Stimulated activated naive CD8-positive, alpha-beta T cell treated with anti-CD3 and anti-CD28 coated beads, Interleukin-15, Interleukin-2, amounts not matched to agents 100 ng/mL and 50 ng/mL, for 24 hours (primary cell): ENCODE measurements around the gene SSTR1.
A peak's percentile ranks its signal among the peaks of the same experiment; 100 is the strongest.

Experiments used
- H3K27ac Mint-ChIP-seq: one replicate; pipeline ENCODE4 v1.8.0; 2021; ENCODE audit warnings: mild to moderate bottlenecking, mixed read lengths
- H3K27me3 Mint-ChIP-seq: one replicate; pipeline ENCODE4 v1.8.0; 2021; ENCODE audit warnings: mixed read lengths
- H3K36me3 Mint-ChIP-seq: one replicate; pipeline ENCODE4 v1.8.0; 2021; ENCODE audit warnings: low read depth, mixed read lengths
- H3K4me1 Mint-ChIP-seq: one replicate; pipeline ENCODE4 v1.8.0; 2021; ENCODE audit warnings: low read depth, mixed read lengths
- H3K4me3 Mint-ChIP-seq: one replicate; pipeline ENCODE4 v1.8.0; 2021; ENCODE audit warnings: mild to moderate bottlenecking, mixed read lengths
- H3K9me3 Mint-ChIP-seq: one replicate; pipeline ENCODE4 v1.8.0; 2021; ENCODE audit warnings: mixed read lengths

The SSTR1 gene

DNA sequence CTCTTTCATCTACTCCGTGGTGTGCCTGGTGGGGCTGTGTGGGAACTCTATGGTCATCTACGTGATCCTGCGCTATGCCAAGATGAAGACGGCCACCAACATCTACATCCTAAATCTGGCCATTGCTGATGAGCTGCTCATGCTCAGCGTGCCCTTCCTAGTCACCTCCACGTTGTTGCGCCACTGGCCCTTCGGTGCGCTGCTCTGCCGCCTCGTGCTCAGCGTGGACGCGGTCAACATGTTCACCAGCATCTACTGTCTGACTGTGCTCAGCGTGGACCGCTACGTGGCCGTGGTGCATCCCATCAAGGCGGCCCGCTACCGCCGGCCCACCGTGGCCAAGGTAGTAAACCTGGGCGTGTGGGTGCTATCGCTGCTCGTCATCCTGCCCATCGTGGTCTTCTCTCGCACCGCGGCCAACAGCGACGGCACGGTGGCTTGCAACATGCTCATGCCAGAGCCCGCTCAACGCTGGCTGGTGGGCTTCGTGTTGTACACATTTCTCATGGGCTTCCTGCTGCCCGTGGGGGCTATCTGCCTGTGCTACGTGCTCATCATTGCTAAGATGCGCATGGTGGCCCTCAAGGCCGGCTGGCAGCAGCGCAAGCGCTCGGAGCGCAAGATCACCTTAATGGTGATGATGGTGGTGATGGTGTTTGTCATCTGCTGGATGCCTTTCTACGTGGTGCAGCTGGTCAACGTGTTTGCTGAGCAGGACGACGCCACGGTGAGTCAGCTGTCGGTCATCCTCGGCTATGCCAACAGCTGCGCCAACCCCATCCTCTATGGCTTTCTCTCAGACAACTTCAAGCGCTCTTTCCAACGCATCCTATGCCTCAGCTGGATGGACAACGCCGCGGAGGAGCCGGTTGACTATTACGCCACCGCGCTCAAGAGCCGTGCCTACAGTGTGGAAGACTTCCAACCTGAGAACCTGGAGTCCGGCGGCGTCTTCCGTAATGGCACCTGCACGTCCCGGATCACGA is 2.2 kb downstream of the SSTR1 start:
- no peak overlapping the region for H3K27ac Mint-ChIP-seq
- peaks cover 18% of the 10 kb centered on the region for H3K4me1 Mint-ChIP-seq
- H3K27me3 Mint-ChIP-seq, result peaks cover 71% of the 10 kb centered on the region
- no peaks in the 10 kb centered on the region for H3K36me3 Mint-ChIP-seq
- peak overlapping the region; percentile 55 for H3K4me3 Mint-ChIP-seq
- H3K9me3 Mint-ChIP-seq, result no peaks in the 10 kb centered on the region

- Mint-ChIP-seq H3K9me3 (no peaks in the 10 kb centered on the region), H3K27me3 (peaks cover 71% of the 10 kb centered on the region), H3K4me3 (peak overlapping the region; percentile 55), H3K27ac (no peak overlapping the region), H3K4me1 (peaks cover 18% of the 10 kb centered on the region), H3K36me3 (no peaks in the 10 kb centered on the region)
Observed at GRCh38 chr14:38210587-38211216, 3.0 kb downstream of the SSTR1 start.

- Mint-ChIP-seq H3K36me3 (no peaks in the 10 kb centered on the region), H3K27me3 (peaks cover 72% of the 10 kb centered on the region), H3K4me3 (no peak overlapping the region), H3K4me1 (peaks cover 18% of the 10 kb centered on the region), H3K27ac (no peak overlapping the region), H3K9me3 (no peaks in the 10 kb centered on the region)
Observed at GRCh38 chr14:38211255-38211735, 3.6 kb downstream of the SSTR1 start.

- H3K4me3 Mint-ChIP-seq, result no peak overlapping the region
- peaks cover 18% of the 10 kb centered on the region for H3K4me1 Mint-ChIP-seq
- no peaks in the 10 kb centered on the region for H3K36me3 Mint-ChIP-seq
- H3K27me3 Mint-ChIP-seq, result peaks cover 73% of the 10 kb centered on the region
- no peaks in the 10 kb centered on the region for H3K9me3 Mint-ChIP-seq
- H3K27ac Mint-ChIP-seq, result no peak overlapping the region
Observed at GRCh38 chr14:38212111-38212510, 4.4 kb downstream of the SSTR1 start.

DNA sequence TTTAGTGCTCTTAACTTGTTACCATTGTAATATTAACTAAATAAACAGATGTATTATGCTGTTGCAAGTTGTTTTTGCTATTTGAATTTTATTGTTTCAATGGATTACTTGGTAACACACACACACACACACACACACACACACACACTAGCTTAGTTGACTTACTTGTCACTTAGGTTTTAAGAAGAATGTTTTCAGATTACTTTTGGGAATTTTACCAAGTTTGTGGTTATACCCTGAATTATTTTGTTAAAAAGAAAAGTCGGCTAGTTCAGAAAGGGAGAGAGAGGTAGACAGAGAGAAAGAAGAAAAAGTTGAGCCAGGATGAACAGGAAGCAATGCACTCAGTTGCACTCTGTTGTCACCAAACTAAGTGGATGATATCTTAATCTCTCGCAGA is 5.3 kb downstream of the SSTR1 start:
- H3K27ac Mint-ChIP-seq, result no peak overlapping the region
- peaks cover 18% of the 10 kb centered on the region for H3K4me1 Mint-ChIP-seq
- H3K36me3 Mint-ChIP-seq, result no peaks in the 10 kb centered on the region
- H3K9me3 Mint-ChIP-seq, result no peaks in the 10 kb centered on the region
- no peak overlapping the region for H3K4me3 Mint-ChIP-seq
- H3K27me3 Mint-ChIP-seq, result peaks cover 67% of the 10 kb centered on the region

DNA sequence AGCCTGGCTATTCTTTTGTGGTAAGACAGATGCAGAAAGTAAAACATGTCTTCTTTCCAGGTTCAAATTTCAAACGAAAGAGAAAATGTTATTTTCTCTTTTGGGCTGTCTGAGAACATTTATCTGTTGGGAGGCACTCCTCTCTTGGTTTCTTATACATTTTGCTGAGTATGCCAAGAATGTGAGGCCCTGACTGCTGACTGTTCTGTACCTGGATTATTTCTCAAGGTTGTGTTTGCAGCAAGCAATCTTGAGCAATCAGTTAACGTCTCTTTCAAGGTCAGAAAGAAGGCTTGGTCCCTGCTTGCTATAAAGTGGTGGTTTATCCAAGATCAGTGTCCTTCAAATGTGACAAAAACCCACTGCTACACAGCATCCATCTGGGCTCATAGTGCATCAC is 9.8 kb downstream of the SSTR1 start:
- Mint-ChIP-seq H3K4me3 (no peak overlapping the region), H3K36me3 (no peaks in the 10 kb centered on the region), H3K27me3 (peaks cover 33% of the 10 kb centered on the region), H3K4me1 (no peaks in the 10 kb centered on the region), H3K27ac (no peak overlapping the region), H3K9me3 (no peaks in the 10 kb centered on the region)

DNA sequence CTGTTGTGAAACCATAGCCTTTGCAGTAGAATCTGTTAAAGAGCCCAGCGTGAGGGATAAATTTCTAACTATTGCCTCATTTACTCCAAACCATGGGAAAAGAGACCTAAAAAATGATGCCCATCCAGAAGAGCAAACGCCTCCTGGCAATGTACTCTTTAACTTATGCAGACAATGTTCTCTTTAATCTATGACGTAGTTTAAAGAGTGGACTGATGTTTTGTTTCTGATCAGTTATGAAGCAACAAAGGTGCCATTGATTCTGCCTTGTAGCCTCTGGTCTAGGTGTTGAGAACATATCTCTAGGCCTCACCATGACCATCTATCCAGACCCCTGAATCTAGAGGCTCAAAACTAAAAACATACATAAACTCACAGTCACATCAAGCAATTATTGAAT is 13.4 kb downstream of the SSTR1 start:
- H3K4me1 Mint-ChIP-seq, result no peaks in the 10 kb centered on the region
- H3K27ac Mint-ChIP-seq, result no peak overlapping the region
- no peak overlapping the region for H3K4me3 Mint-ChIP-seq
- peaks cover 21% of the 10 kb centered on the region for H3K27me3 Mint-ChIP-seq
- H3K36me3 Mint-ChIP-seq, result no peaks in the 10 kb centered on the region
- H3K9me3 Mint-ChIP-seq, result no peaks in the 10 kb centered on the region

GRCh38 chr14:38224338-38224737 is 16.6 kb downstream of the SSTR1 start:
- Mint-ChIP-seq H3K4me3 (no peak overlapping the region), H3K36me3 (no peaks in the 10 kb centered on the region), H3K4me1 (no peaks in the 10 kb centered on the region), H3K27me3 (peaks cover 11% of the 10 kb centered on the region), H3K9me3 (no peaks in the 10 kb centered on the region), H3K27ac (no peak overlapping the region)

DNA sequence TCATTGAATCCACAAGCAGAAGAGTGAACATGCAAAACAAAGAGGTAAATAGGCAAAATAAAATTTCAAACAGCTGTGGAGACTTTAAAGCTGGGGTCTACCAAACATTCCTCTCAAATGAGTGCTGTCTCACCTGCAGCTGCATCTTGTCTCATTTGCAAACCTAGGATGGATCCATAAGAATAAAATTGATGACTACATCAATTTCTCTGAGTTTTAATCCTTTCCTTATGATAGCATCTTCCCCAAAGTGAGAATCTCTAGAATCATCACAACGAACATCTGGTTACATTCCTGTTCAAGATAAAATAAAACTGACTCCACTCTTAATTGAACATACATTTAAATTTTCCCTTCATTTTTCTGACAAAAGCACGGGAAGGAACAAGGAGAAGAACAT is 18.2 kb downstream of the SSTR1 start:
- Mint-ChIP-seq H3K27ac (no peak overlapping the region), H3K4me1 (no peaks in the 10 kb centered on the region), H3K9me3 (no peaks in the 10 kb centered on the region), H3K27me3 (peaks cover 11% of the 10 kb centered on the region), H3K36me3 (no peaks in the 10 kb centered on the region), H3K4me3 (no peak overlapping the region)

GRCh38 chr14:38226366-38226765 is 18.7 kb downstream of the SSTR1 start:
- Mint-ChIP-seq H3K4me1 (no peaks in the 10 kb centered on the region), H3K9me3 (no peaks in the 10 kb centered on the region), H3K4me3 (no peak overlapping the region), H3K27me3 (peaks cover 11% of the 10 kb centered on the region), H3K27ac (no peak overlapping the region), H3K36me3 (no peaks in the 10 kb centered on the region)

DNA sequence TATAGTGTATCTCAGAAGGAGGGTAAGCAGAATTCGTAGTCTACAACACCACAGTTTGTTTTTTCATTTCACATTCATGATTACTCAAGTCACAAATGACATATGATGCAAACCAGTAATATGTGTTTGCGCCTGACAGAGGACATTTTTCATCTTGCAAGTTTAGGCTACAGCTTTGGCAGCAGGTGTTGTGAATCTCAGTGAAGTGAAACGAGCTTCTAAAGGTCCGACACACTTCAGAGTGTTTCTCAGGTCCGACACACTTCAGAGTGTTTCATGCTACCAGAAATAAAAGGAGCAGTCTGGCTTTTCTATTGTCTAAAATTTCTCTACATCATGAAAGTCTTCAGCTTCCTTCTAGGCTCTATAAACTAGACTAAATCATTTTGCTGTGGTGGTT is 25.5 kb downstream of the SSTR1 start:
- H3K4me3 Mint-ChIP-seq, result no peak overlapping the region
- no peak overlapping the region for H3K27ac Mint-ChIP-seq
- no peaks in the 10 kb centered on the region for H3K9me3 Mint-ChIP-seq
- no peaks in the 10 kb centered on the region for H3K36me3 Mint-ChIP-seq
- no peaks in the 10 kb centered on the region for H3K4me1 Mint-ChIP-seq
- H3K27me3 Mint-ChIP-seq, result peaks cover 4% of the 10 kb centered on the region

DNA sequence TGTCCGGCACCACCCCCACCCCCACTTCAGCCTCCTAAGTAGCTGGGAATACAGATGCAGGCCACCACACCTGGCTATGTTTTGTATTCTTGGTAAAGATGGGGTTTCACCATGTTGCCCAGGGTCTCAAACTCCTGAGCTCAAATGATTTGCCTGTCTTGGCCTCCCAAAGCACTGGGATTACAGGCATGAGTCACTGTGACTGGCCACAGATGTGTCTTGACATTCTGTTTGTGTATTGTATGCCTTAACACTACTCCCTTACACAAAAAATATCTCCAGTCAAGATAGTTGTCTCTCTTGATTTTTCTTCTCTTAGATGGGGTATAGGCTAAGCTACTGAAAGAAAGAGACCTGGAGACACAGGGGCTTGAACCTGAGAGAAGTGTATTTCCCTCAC is 30.6 kb downstream of the SSTR1 start:
- Mint-ChIP-seq H3K27me3 (peaks cover 8% of the 10 kb centered on the region), H3K36me3 (no peaks in the 10 kb centered on the region), H3K4me3 (no peak overlapping the region), H3K27ac (no peak overlapping the region), H3K4me1 (no peaks in the 10 kb centered on the region), H3K9me3 (no peaks in the 10 kb centered on the region)

DNA sequence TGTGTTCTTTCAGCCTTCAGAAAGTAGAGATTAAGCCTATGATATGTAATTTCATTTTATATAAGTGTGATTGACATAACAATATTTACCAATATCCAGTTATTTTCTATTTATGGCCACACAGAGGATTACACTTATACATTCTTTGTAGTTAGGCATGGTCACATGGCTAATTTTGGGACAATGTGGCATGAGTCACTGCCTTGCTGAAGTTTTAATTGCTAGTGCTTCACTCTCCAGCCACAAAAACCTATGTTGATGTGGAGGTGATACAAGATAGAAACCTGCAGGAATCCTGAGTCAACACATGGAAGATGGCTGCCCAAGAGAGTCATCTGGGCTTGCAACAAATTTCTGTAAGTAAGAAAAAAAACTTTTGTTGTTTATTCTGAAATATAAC is 31.2 kb downstream of the SSTR1 start:
- Mint-ChIP-seq H3K36me3 (no peaks in the 10 kb centered on the region), H3K4me3 (no peak overlapping the region), H3K27me3 (peaks cover 8% of the 10 kb centered on the region), H3K9me3 (no peaks in the 10 kb centered on the region), H3K27ac (no peak overlapping the region), H3K4me1 (no peaks in the 10 kb centered on the region)

DNA sequence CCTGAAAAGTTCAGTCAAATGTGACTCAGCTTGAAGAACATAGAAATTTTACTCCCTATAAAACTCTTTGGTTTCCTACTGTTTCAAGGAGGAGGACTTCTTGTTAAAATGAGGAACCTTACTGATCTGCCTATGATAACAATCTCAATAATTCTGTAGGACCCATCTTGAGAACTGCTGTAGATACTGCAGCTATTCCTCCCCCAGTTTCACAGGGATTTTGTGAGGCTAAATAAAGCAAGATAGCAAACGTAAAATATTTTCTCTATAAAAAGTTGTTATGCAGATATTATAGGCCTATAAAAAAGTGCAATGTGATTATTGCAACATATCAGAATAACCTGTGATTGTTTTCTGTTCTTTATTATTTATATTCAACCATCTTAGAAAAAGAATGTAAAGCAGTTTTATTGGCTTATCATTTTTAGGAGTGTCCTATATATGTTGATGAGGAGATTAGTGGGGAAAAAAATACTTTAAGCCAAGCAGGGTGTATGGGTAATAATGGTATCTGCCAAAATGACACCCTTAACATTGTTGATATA is 36.1 kb downstream of the SSTR1 start:
- no peak overlapping the region for H3K4me3 Mint-ChIP-seq

DNA sequence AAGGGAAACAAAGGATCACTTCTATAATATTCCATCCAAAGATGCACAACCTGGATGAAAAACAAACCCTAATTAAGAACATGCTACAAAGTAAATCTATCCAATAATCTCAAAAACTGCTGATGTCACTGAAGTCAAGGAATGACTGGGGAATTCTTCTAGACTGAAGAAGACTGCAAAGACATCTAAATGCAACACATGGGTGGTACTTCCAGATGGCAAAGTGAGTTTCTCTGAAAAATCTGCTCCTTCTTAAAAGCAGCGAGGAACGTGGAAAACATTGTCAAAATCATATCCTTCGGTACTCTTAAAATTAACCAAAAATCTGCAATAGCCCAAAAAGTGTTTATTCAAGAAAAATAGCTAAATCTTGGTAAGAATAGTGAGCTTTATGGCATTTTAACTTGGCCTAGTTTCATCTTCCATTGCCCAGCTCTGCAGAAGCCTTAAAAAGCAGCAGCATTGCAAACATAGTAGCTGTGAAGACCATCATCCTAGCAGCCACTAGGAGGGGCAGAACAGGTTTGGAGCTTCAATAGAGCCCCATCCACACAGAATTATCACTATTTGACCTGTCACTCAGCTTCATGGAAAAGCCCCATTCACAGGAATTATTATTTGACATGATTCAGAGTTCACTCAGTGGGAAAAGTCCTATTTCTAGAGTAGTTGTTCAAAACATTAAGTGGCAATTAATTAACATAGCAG is 40.8 kb downstream of the SSTR1 start:
- H3K27me3 Mint-ChIP-seq, result peaks cover 5% of the 10 kb centered on the region

More for the DNA sequence above, 36.1 kb downstream of the SSTR1 start:
- no peaks in the 10 kb centered on the region for H3K4me1 Mint-ChIP-seq
- H3K9me3 Mint-ChIP-seq, result no peaks in the 10 kb centered on the region
- no peak overlapping the region for H3K27ac Mint-ChIP-seq
- peaks cover 8% of the 10 kb centered on the region for H3K27me3 Mint-ChIP-seq
- H3K36me3 Mint-ChIP-seq, result no peaks in the 10 kb centered on the region

More for the DNA sequence above, 40.8 kb downstream of the SSTR1 start:
- no peak overlapping the region for H3K27ac Mint-ChIP-seq
- no peaks in the 10 kb centered on the region for H3K4me1 Mint-ChIP-seq
- no peaks in the 10 kb centered on the region for H3K9me3 Mint-ChIP-seq
- H3K36me3 Mint-ChIP-seq, result no peaks in the 10 kb centered on the region
- no peak overlapping the region for H3K4me3 Mint-ChIP-seq
